AG08395 (cell line): ENCODE results near the gene IL16.
"Not testable (repeated sequence)": the region's sequence is repeated elsewhere in the genome, so short reads cannot be mapped to it uniquely, and the experiment has no call there.

Experiments used
- DNase-seq: peaks from one replicate; pipeline ENCODE4 v3.0.0; 2012; ENCODE audit warnings: mixed read lengths, low spot score

Gene IL16

GRCh38 chr15:81314378-81314777 is 117.7 kb downstream of the IL16 start:
- no peak for DNase-seq

- no peak for DNase-seq
Measured at GRCh38 chr15:81315452-81316175, 118.9 kb downstream of the IL16 start.

- DNase-seq: no peak
Measured at GRCh38 chr15:81316267-81316666, 119.6 kb downstream of the IL16 start.

- DNase-seq: no peak
Measured at GRCh38 chr15:81317642-81318017, 121.0 kb downstream of the IL16 start.

- DNase-seq: no peak
Measured at GRCh38 chr15:81321667-81322066, 125.0 kb downstream of the IL16 start.

- no peak for DNase-seq
Measured at GRCh38 chr15:81322676-81323253, 126.1 kb downstream of the IL16 start.

GRCh38 chr15:81323559-81323943 is 126.9 kb downstream of the IL16 start:
- no peak for DNase-seq

GRCh38 chr15:81323944-81324881 is 127.5 kb downstream of the IL16 start, which contains the start of gene STARD5:
TSS of gene STARD5 (minus strand) at chr15:81324141. CDS start at chr15:81324099, 42 bp downstream.
- peak; percentile 99 for DNase-seq

GRCh38 chr15:81326466-81327212 is 130.0 kb downstream of the IL16 start:
- peak; percentile 8 for DNase-seq

GRCh38 chr15:81327516-81327915 is 130.8 kb downstream of the IL16 start:
- DNase-seq: peak; percentile 78

- no peak for DNase-seq
Measured at GRCh38 chr15:81329446-81329845, 132.8 kb downstream of the IL16 start.

GRCh38 chr15:81330366-81331090 is 133.8 kb downstream of the IL16 start:
- peak; percentile 16 for DNase-seq

- DNase-seq: not testable (repeated sequence)
Measured at GRCh38 chr15:81331141-81331540, 134.5 kb downstream of the IL16 start.

GRCh38 chr15:81331600-81331999 is 134.9 kb downstream of the IL16 start:
- DNase-seq: no peak

GRCh38 chr15:81332326-81332725 is 135.6 kb downstream of the IL16 start:
- DNase-seq: no peak

GRCh38 chr15:81333363-81333762 is 136.7 kb downstream of the IL16 start:
- DNase-seq: no peak

GRCh38 chr15:81334768-81335435 is 138.2 kb downstream of the IL16 start:
- DNase-seq: no peak

GRCh38 chr15:81335631-81336030 is 139.0 kb downstream of the IL16 start:
- no peak for DNase-seq

- peak; percentile 11 for DNase-seq
Measured at GRCh38 chr15:81336568-81336967, 139.9 kb downstream of the IL16 start.

- no peak for DNase-seq
Measured at GRCh38 chr15:81337241-81337640, 140.6 kb downstream of the IL16 start.

GRCh38 chr15:81337713-81338157 is 141.1 kb downstream of the IL16 start:
- DNase-seq: peak; percentile 49
